ENCODE measurements around the gene HCRT.

GRCh38 chr17:42189651-42189965 lies 4.4 kb upstream of the HCRT start:
- TF ChIP-seq EZH2phosphoT487 (IDR thresholded peaks at IDR 0.05; ENCODE audit: borderline replicate concordance, low read length) (no peak), CTCF (IDR thresholded peaks at IDR 0.05; ENCODE audit: low read depth, low read length, poor library complexity, severe bottlenecking) (no peak)

All from DOHH2 (cell line).